ENCODE measurements around the gene TPP1. TPM values are rescaled to one million over a fixed set of nuclear protein-coding genes. Genes with fewer than 3 reads are reported as not detected.
A peak's percentile ranks its signal among the peaks of the same experiment; 100 is the strongest.

The TPP1 gene
- total and polyA plus RNA-seq, 4 donors: 52.8 to 108 (median 86.5) TPM

- no peak overlapping the region for H3K4me3 ChIP-seq (ENCODE audit: low read depth in 1 of 3, low read length in 3 of 3)
- H3K9ac ChIP-seq (ENCODE audit: low read depth in 1 of 2, low read length in 2 of 2): no peak overlapping the region
- TF ChIP-seq RAD21 (IDR thresholded peaks at IDR 0.05): peak; percentile 68 to 77
- no peak for TF ChIP-seq MAX (IDR thresholded peaks at IDR 0.05)
- no peak for TF ChIP-seq YY1 (IDR thresholded peaks at IDR 0.05)
- no peak for TF ChIP-seq TAF1 (conservative IDR thresholded peaks at IDR 0.05)
- no peak for TF ChIP-seq FOXA2 (IDR thresholded peaks at IDR 0.05)
- TF ChIP-seq CTCF (IDR thresholded peaks at IDR 0.05; ENCODE audit: low read depth, low read length, missing input control): peak; percentile 61
- TF ChIP-seq GABPA (IDR thresholded peaks at IDR 0.05 in 1 of 2, conservative IDR thresholded peaks at IDR 0.05 in 1 of 2): no peak
- H3K27me3 ChIP-seq (ENCODE audit: control insufficient read depth in 4 of 4, insufficient read depth in 4 of 4, low read length in 3 of 4): no peaks in the 10 kb centered on the region
- no peaks in the 10 kb centered on the region for H3K9me3 ChIP-seq (ENCODE audit: control insufficient read depth in 4 of 4, low read length in 3 of 4)
- no peak overlapping the region for H3K27ac ChIP-seq (ENCODE audit: low read depth in 1 of 2, low read length in 2 of 2)
- no peak for DNase-seq (ENCODE audit: low spot score)
- WGBS: 73% methylated on average over 3 of the region's 3 CpGs
- H3K4me1 ChIP-seq (ENCODE audit: control insufficient read depth in 4 of 4, insufficient read depth in 4 of 4, low read length in 3 of 4): no peaks in the 10 kb centered on the region
- H3K36me3 ChIP-seq (ENCODE audit: control insufficient read depth in 4 of 4, insufficient read depth in 3 of 4, low read depth in 1 of 4, low read length in 3 of 4): no peaks in the 10 kb centered on the region
Measured at GRCh38 chr11:6667733-6668374, 48.6 kb upstream of the TPP1 start.

- no peak overlapping the region for H3K4me3 ChIP-seq (ENCODE audit: low read depth in 1 of 3, low read length in 3 of 3)
- H3K27me3 ChIP-seq (ENCODE audit: control insufficient read depth in 4 of 4, insufficient read depth in 4 of 4, low read length in 3 of 4): no peaks in the 10 kb centered on the region
- TF ChIP-seq MAX (IDR thresholded peaks at IDR 0.05): no peak
- no peak for TF ChIP-seq GABPA (IDR thresholded peaks at IDR 0.05 in 1 of 2, conservative IDR thresholded peaks at IDR 0.05 in 1 of 2)
- TF ChIP-seq SP1 (IDR thresholded peaks at IDR 0.05): no peak
- TF ChIP-seq ATF3 (IDR thresholded peaks at IDR 0.05): no peak
- 92% methylated on average over 4 of the region's 4 CpGs for WGBS
- no peaks in the 10 kb centered on the region for H3K36me3 ChIP-seq (ENCODE audit: control insufficient read depth in 4 of 4, insufficient read depth in 3 of 4, low read depth in 1 of 4, low read length in 3 of 4)
- H3K9me3 ChIP-seq (ENCODE audit: control insufficient read depth in 4 of 4, low read length in 3 of 4): no peaks in the 10 kb centered on the region
- DNase-seq (ENCODE audit: low spot score): no peak
- H3K9ac ChIP-seq (ENCODE audit: low read depth in 1 of 2, low read length in 2 of 2): no peak overlapping the region
- no peaks in the 10 kb centered on the region for H3K4me1 ChIP-seq (ENCODE audit: control insufficient read depth in 4 of 4, insufficient read depth in 4 of 4, low read length in 3 of 4)
- no peak overlapping the region for H3K27ac ChIP-seq (ENCODE audit: low read depth in 1 of 2, low read length in 2 of 2)
Measured at GRCh38 chr11:6666302-6667183, 47.3 kb upstream of the TPP1 start.

GRCh38 chr11:6664551-6664950, 45.3 kb upstream of the TPP1 start:
- Histone ChIP-seq H3K4me3 (ENCODE audit: low read depth in 1 of 3, low read length in 3 of 3) (no peak overlapping the region), H3K9ac (ENCODE audit: low read depth in 1 of 2, low read length in 2 of 2) (no peak overlapping the region), H3K4me1 (ENCODE audit: control insufficient read depth in 4 of 4, insufficient read depth in 4 of 4, low read length in 3 of 4) (no peaks in the 10 kb centered on the region), H3K36me3 (ENCODE audit: control insufficient read depth in 4 of 4, insufficient read depth in 3 of 4, low read depth in 1 of 4, low read length in 3 of 4) (no peaks in the 10 kb centered on the region), H3K27ac (ENCODE audit: low read depth in 1 of 2, low read length in 2 of 2) (no peak overlapping the region), H3K27me3 (ENCODE audit: control insufficient read depth in 4 of 4, insufficient read depth in 4 of 4, low read length in 3 of 4) (no peaks in the 10 kb centered on the region), H3K9me3 (ENCODE audit: control insufficient read depth in 4 of 4, low read length in 3 of 4) (no peaks in the 10 kb centered on the region)
- no peak for TF ChIP-seq GABPA (IDR thresholded peaks at IDR 0.05 in 1 of 2, conservative IDR thresholded peaks at IDR 0.05 in 1 of 2)
- no peak for TF ChIP-seq TAF1 (conservative IDR thresholded peaks at IDR 0.05)
- no peak for TF ChIP-seq MAX (IDR thresholded peaks at IDR 0.05)
- TF ChIP-seq ATF3 (IDR thresholded peaks at IDR 0.05): no peak
- TF ChIP-seq SP1 (IDR thresholded peaks at IDR 0.05): no peak
- TF ChIP-seq RXRA (IDR thresholded peaks at IDR 0.05): no peak
- no peak for TF ChIP-seq CTCF (IDR thresholded peaks at IDR 0.05; ENCODE audit: low read depth, low read length, missing input control)
- no peak for TF ChIP-seq JUND (IDR thresholded peaks at IDR 0.05)
- TF ChIP-seq YY1 (IDR thresholded peaks at IDR 0.05): no peak
- no peak for TF ChIP-seq HNF4G (IDR thresholded peaks at IDR 0.05)
- TF ChIP-seq FOXA1 (IDR thresholded peaks at IDR 0.05): no peak
- no peak for TF ChIP-seq ZBTB33 (IDR thresholded peaks at IDR 0.05)
- no peak for TF ChIP-seq NR2F2 (IDR thresholded peaks at IDR 0.05)
- TF ChIP-seq EGR1 (IDR thresholded peaks at IDR 0.05; ENCODE audit: low read depth in 2 of 2): no peak
- no peak for TF ChIP-seq RAD21 (IDR thresholded peaks at IDR 0.05)
- 0% methylated on average over 1 of the region's 1 CpG for WGBS
- DNase-seq (ENCODE audit: low spot score): no peak

Measured in liver (tissue), 9 donors.